ENCODE results near the gene BANP. TPM values are rescaled to one million over a fixed set of nuclear protein-coding genes. Genes with fewer than 3 reads are reported as not detected.

The BANP gene
- total and polyA plus RNA-seq, 2 experiments from 2014 or later: 22.8 to 23.8 TPM

- H3K79me2 ChIP-seq: no peaks in the 10 kb centered on the region
- no peak overlapping the region for H3K4me2 ChIP-seq
- H3K9me3 ChIP-seq (ENCODE audit: low read depth): no peaks in the 10 kb centered on the region
- TF ChIP-seq, protein P1, sequence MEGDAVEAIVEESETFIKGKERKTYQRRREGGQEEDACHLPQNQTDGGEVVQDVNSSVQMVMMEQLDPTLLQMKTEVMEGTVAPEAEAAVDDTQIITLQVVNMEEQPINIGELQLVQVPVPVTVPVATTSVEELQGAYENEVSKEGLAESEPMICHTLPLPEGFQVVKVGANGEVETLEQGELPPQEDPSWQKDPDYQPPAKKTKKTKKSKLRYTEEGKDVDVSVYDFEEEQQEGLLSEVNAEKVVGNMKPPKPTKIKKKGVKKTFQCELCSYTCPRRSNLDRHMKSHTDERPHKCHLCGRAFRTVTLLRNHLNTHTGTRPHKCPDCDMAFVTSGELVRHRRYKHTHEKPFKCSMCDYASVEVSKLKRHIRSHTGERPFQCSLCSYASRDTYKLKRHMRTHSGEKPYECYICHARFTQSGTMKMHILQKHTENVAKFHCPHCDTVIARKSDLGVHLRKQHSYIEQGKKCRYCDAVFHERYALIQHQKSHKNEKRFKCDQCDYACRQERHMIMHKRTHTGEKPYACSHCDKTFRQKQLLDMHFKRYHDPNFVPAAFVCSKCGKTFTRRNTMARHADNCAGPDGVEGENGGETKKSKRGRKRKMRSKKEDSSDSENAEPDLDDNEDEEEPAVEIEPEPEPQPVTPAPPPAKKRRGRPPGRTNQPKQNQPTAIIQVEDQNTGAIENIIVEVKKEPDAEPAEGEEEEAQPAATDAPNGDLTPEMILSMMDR (IDR thresholded peaks at IDR 0.05; ENCODE audit: poor library complexity): no peak
- TF ChIP-seq EZH2 (IDR thresholded peaks at IDR 0.05; ENCODE audit: borderline replicate concordance): no peak
- no peak for TF ChIP-seq EZH2phosphoT487 (IDR thresholded peaks at IDR 0.05; ENCODE audit: low read depth, severe bottlenecking, unreplicated experiment)
- no peak for DNase-seq (ENCODE audit: low spot score)
- H2AFZ ChIP-seq: no peak overlapping the region
- no peak overlapping the region for H3K4me3 ChIP-seq
- H3K27ac ChIP-seq: peak overlapping the region; percentile 60
- H3K4me1 ChIP-seq (ENCODE audit: insufficient read depth): peaks cover 20% of the 10 kb centered on the region
- 93% methylated on average over 14 of the region's 14 CpGs for WGBS (ENCODE audit: low lambda C conversion rate, missing lambda C conversion rate)
- H3K9me2 ChIP-seq (replicated peaks; ENCODE audit: insufficient read depth): no peaks in the 10 kb centered on the region
- H3K27me3 ChIP-seq: no peaks in the 10 kb centered on the region
- no peaks in the 10 kb centered on the region for H3K36me3 ChIP-seq (replicated peaks; ENCODE audit: insufficient read depth, low read depth)
- H4K20me1 ChIP-seq (ENCODE audit: insufficient read depth, poor library complexity, severe bottlenecking): no peaks in the 10 kb centered on the region
Observed at GRCh38 chr16:88061346-88062110, 110.3 kb downstream of the BANP start.

DNA sequence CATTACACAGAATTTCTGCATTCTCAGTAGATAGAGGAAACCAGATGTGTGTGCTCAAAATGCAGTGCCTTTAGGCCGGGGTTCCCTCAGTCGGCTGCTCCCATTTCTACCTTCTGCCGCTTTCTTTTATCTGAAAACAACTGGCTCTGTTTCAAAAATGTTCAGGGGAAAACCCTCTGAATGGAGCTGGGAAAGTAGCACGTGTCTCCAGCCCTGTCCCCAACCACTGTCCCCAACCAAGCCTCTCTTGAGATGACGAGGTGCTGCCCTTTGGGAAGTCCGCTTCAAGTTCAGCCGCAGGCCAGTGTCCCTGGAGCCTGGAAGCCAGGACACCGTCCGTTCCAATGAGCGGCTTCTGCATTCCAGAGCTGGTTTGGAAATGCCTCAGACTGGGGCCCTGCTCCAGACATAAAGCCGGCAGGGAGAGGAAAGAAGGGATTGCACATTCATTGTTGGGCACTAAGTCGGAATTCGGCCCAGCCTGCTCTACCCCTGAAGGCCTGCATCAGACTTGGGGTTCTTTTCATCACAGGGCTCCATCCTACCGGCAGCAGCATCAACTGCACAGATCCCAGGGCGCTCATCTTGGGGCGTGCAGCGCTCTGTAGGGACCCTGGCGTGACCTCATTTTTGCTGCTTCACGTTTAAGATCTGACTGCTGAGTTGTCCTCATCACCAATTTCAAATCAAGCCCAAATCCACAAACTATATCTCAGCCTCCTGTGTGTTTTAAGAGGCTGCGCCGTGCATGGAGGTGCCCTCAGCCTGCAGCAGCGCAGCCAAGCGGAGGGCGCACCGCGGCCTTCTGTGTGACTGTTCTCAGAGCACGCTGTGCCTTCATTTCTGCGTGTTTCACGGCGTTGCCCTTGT, 111.3 kb downstream of the BANP start:
- Histone ChIP-seq H3K4me3 (no peak overlapping the region), H3K9me3 (ENCODE audit: low read depth) (no peaks in the 10 kb centered on the region), H4K20me1 (ENCODE audit: insufficient read depth, poor library complexity, severe bottlenecking) (no peaks in the 10 kb centered on the region), H3K79me2 (no peaks in the 10 kb centered on the region), H3K4me2 (peak overlapping the region; percentile 49), H3K9me2 (replicated peaks; ENCODE audit: insufficient read depth) (no peaks in the 10 kb centered on the region), H3K27ac (peak overlapping the region; percentile 60), H3K4me1 (ENCODE audit: insufficient read depth) (peaks cover 20% of the 10 kb centered on the region), H2AFZ (no peak overlapping the region), H3K36me3 (replicated peaks; ENCODE audit: insufficient read depth, low read depth) (no peaks in the 10 kb centered on the region), H3K27me3 (no peaks in the 10 kb centered on the region)
- TF ChIP-seq EZH2phosphoT487 (IDR thresholded peaks at IDR 0.05; ENCODE audit: low read depth, severe bottlenecking, unreplicated experiment): no peak
- TF ChIP-seq, protein P1 (IDR thresholded peaks at IDR 0.05; ENCODE audit: poor library complexity): no peak
- TF ChIP-seq EZH2 (IDR thresholded peaks at IDR 0.05; ENCODE audit: borderline replicate concordance): no peak
- WGBS (ENCODE audit: low lambda C conversion rate, missing lambda C conversion rate): 73% methylated on average over 30 of the region's 30 CpGs
- DNase-seq (ENCODE audit: low spot score): peak; percentile 28

DNA sequence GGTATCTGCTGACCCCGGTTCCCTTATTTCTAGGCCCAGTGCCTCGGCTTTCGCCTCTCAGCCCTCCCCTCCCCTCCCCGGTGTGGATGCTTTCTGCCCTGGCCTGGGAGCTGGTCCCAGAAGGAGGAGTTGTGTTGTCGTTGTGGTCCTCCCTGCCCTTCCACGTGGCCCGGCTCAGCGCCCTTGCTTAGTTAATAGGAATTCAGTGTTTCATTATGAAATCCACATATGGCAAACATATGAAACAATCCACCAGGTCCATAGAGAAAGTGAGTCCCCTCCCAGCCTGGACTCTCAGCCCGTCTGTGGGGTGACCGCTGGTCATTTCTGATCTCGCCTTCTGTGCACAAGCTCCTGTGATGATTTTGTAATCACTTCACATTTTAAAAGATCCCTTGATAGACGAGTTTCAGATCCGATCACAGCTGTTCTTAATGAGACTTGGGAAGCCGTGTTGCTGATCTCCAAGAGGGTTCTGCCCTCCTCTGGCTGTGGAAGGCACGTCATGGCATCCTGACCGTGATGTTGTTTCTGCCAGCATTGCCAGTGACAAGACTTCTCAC, 112.1 kb downstream of the BANP start:
- Histone ChIP-seq H3K36me3 (replicated peaks; ENCODE audit: insufficient read depth, low read depth) (no peaks in the 10 kb centered on the region), H3K79me2 (no peaks in the 10 kb centered on the region), H3K27me3 (no peaks in the 10 kb centered on the region), H3K27ac (peak overlapping the region; percentile 60), H3K4me3 (no peak overlapping the region), H3K4me2 (no peak overlapping the region), H3K9me2 (replicated peaks; ENCODE audit: insufficient read depth) (no peaks in the 10 kb centered on the region), H2AFZ (no peak overlapping the region), H3K4me1 (ENCODE audit: insufficient read depth) (peaks cover 20% of the 10 kb centered on the region), H4K20me1 (ENCODE audit: insufficient read depth, poor library complexity, severe bottlenecking) (no peaks in the 10 kb centered on the region), H3K9me3 (ENCODE audit: low read depth) (no peaks in the 10 kb centered on the region)
- TF ChIP-seq EZH2 (IDR thresholded peaks at IDR 0.05; ENCODE audit: borderline replicate concordance) (no peak), EZH2phosphoT487 (IDR thresholded peaks at IDR 0.05; ENCODE audit: low read depth, severe bottlenecking, unreplicated experiment) (no peak)
- TF ChIP-seq, protein P1 (IDR thresholded peaks at IDR 0.05; ENCODE audit: poor library complexity): peak; percentile 37
- DNase-seq (ENCODE audit: low spot score): no peak
- WGBS (ENCODE audit: low lambda C conversion rate, missing lambda C conversion rate): 74% methylated on average over 15 of the region's 16 CpGs
